Measurements from ENCODE around the gene NR6A1. TPM values are rescaled to one million over a fixed set of nuclear protein-coding genes. Genes with fewer than 3 reads are reported as not detected.
A peak's percentile ranks its signal among the peaks of the same experiment; 100 is the strongest.

The NR6A1 gene
- total RNA-seq, 1 experiment from 2014 or later: 99.3 TPM

DNA sequence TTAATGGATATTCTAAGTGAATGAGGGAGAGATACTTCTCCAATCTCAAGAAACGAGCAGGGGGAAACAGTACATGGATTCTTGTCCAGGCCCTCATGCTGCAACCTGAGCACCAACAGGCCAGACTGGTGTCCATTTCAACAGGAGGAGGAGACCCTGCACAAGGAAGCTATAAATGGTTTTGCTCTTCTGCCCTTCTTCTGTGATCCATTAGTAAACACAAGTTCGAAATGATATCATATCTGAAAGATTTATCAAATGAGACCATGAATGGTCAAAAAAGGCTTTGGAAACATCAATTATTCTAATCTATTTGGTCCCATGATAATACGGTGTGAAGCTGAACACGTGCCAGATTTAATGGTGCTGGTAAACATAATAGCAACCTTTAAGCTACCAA lies 109.8 kb downstream of the NR6A1 start:
- no peak overlapping the region for H3K56ac ChIP-seq (ENCODE audit: insufficient read length, low read depth, low read length)
- H2AK5ac ChIP-seq (ENCODE audit: insufficient read length, low read length): no peak overlapping the region
- no peak overlapping the region for H3K4ac ChIP-seq (ENCODE audit: low read depth, low read length)
- H2BK5ac ChIP-seq (ENCODE audit: insufficient read length, low read length): no peak overlapping the region
- DNase-seq: no peak
- H4K5ac ChIP-seq (ENCODE audit: insufficient read length, low read depth, low read length): no peak overlapping the region
- Mint-ChIP-seq H3K27me3 (ENCODE audit: low read depth) (no peaks in the 10 kb centered on the region), H3K36me3 (ENCODE audit: insufficient read depth in 1 of 3, low read depth in 3 of 3) (peaks cover 0 to 2% (median 0%) of the 10 kb centered on the region in 3 experiments; a peak in 1 of 7 replicates), H3K9me3 (no peaks in the 10 kb centered on the region), H3K4me1 (peaks cover 44 to 51% of the 10 kb centered on the region in 2 experiments), H3K4me3 (peak overlapping the region; percentile 32 to 38; a peak in 3 of 5 replicates), H3K27ac (peak overlapping the region in 1 of 3 experiments; percentile 75; a peak in 2 of 7 replicates)
- H2BK12ac ChIP-seq (ENCODE audit: insufficient read length, low read depth, low read length): no peak overlapping the region
- H3K23ac ChIP-seq (ENCODE audit: insufficient read length, low read depth, low read length): no peak overlapping the region
- no peak overlapping the region for H4K91ac ChIP-seq (ENCODE audit: insufficient read length, low read depth, low read length)
- H3K79me2 ChIP-seq (ENCODE audit: insufficient read depth, low read length): peaks cover 7% of the 10 kb centered on the region; the same call in 1 of the 2 replicates
- H3K4me1 ChIP-seq (ENCODE audit: insufficient read depth, low read length): peaks cover 2% of the 10 kb centered on the region; the same call in 1 of the 2 replicates
- no peak overlapping the region for H4K8ac ChIP-seq (replicated peaks; ENCODE audit: insufficient read length, low read depth, low read length)
- H2BK120ac ChIP-seq (ENCODE audit: low read depth, low read length, poor library complexity, severe bottlenecking): no peak overlapping the region
- H3K27me3 ChIP-seq (ENCODE audit: insufficient read depth, low read length): no peaks in the 10 kb centered on the region
- no peak overlapping the region for H3K27ac ChIP-seq (ENCODE audit: insufficient read length, low read depth, low read length)
- no peak overlapping the region for H3K9ac ChIP-seq (ENCODE audit: extremely low read depth, insufficient read length, low read length)
- TF ChIP-seq, protein P1, sequence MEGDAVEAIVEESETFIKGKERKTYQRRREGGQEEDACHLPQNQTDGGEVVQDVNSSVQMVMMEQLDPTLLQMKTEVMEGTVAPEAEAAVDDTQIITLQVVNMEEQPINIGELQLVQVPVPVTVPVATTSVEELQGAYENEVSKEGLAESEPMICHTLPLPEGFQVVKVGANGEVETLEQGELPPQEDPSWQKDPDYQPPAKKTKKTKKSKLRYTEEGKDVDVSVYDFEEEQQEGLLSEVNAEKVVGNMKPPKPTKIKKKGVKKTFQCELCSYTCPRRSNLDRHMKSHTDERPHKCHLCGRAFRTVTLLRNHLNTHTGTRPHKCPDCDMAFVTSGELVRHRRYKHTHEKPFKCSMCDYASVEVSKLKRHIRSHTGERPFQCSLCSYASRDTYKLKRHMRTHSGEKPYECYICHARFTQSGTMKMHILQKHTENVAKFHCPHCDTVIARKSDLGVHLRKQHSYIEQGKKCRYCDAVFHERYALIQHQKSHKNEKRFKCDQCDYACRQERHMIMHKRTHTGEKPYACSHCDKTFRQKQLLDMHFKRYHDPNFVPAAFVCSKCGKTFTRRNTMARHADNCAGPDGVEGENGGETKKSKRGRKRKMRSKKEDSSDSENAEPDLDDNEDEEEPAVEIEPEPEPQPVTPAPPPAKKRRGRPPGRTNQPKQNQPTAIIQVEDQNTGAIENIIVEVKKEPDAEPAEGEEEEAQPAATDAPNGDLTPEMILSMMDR (conservative IDR thresholded peaks at IDR 0.05): no peak
- no peak overlapping the region for H2BK15ac ChIP-seq (ENCODE audit: low read depth, low read length)
- H3K23me2 ChIP-seq (ENCODE audit: insufficient read length, low read depth, low read length, poor library complexity, severe bottlenecking): peaks cover 11% of the 10 kb centered on the region
- H3K9me3 ChIP-seq (ENCODE audit: control insufficient read depth, low read depth, low read length): no peaks in the 10 kb centered on the region
- H2AFZ ChIP-seq (ENCODE audit: low read length): no peak overlapping the region
- no peak overlapping the region for H3K4me2 ChIP-seq (ENCODE audit: insufficient read depth, insufficient read length, low read length)
- WGBS (ENCODE audit: extremely low coverage, insufficient read length, low lambda C conversion rate): no CpG with 5 or more reads among the region's 4 CpGs
- no peak overlapping the region for H3K14ac ChIP-seq (ENCODE audit: insufficient read depth, low read length)
- no peak overlapping the region for H3K18ac ChIP-seq (ENCODE audit: insufficient read length, low read depth, low read length)
- H2BK20ac ChIP-seq (ENCODE audit: low read depth, low read length, poor library complexity, severe bottlenecking): no peak overlapping the region
- H3K79me1 ChIP-seq (ENCODE audit: insufficient read depth, low read depth, low read length, poor library complexity, severe bottlenecking): peaks cover 3% of the 10 kb centered on the region
- no peaks in the 10 kb centered on the region for H4K20me1 ChIP-seq (ENCODE audit: control insufficient read depth, insufficient read depth, insufficient read length)
- no peak overlapping the region for H3T11ph ChIP-seq (ENCODE audit: low read length)

All from H9 (cell line).